Activated naive CD4-positive, alpha-beta T cell treated with anti-CD3 and anti-CD28 coated beads for 36 hours (primary cell): ENCODE data around the gene ADCY1. TPM values are rescaled to one million over a fixed set of nuclear protein-coding genes. Genes with fewer than 3 reads are reported as not detected.

Experiments
- CTCF ChIA-PET: fragments of 350-600 bp; sonication (Branson Sonifier 250); formaldehyde crosslinking; loops from one replicate; lab custom pipeline; 2021; ENCODE audit warnings: antibody characterized with exemption; lab: Charles Lee
- DNase-seq: peaks from one replicate; pipeline ENCODE4 v3.0.0-alpha.2; 2020
- H3K27ac Mint-ChIP-seq: one replicate; pipeline ENCODE4 v1.8.0; 2021; ENCODE audit warnings: mild to moderate bottlenecking, mixed read lengths
- H3K27me3 Mint-ChIP-seq: one replicate; pipeline ENCODE4 v1.8.0; 2021; ENCODE audit warnings: low read depth, mixed read lengths
- H3K36me3 Mint-ChIP-seq: one replicate; pipeline ENCODE4 v1.8.0; 2021; ENCODE audit warnings: low read depth, mixed read lengths
- H3K4me1 Mint-ChIP-seq: one replicate; pipeline ENCODE4 v1.8.0; 2021; ENCODE audit warnings: low read depth, mixed read lengths
- H3K4me3 Mint-ChIP-seq: one replicate; pipeline ENCODE4 v1.8.0; 2021; ENCODE audit warnings: mild to moderate bottlenecking, moderate library complexity, mixed read lengths
- H3K9me3 Mint-ChIP-seq: one replicate; pipeline ENCODE4 v1.8.0; 2021; ENCODE audit warnings: mixed read lengths
- intact Hi-C: fragments of 100-400 bp; cut with micrococcal nuclease; formaldehyde crosslinking; loops from one replicate; pipeline ENCODE4 v1.15.1; 2023
- total RNA-seq, 2 experiments: library from RNA; stranded (reverse); gene quantifications; one replicate each; pipeline ENCODE4 v1.2.3, GENCODE V29; 2021

Gene ADCY1
- total RNA-seq, 2 experiments from 2014 or later, result 0.29 to 0.30 TPM

DNA sequence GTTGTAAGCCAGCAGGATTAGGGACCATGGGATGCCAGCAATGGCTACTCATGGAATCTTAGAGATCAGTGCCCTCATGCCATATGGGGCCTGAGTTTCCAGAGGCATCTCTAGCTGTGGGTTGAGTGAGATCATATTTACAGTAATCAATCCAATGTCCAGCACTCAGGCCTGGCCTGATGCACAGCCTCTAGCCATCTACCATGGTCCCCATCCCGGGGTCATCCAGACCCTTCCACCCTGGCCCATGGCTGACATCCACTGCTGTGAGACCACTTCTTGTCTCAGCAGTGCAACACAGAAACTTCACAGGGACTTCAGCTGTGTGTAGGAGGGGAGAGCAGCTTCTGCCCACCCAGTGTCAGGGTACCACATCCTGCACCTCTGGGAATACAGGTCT is 6.5 kb upstream of the ADCY1 start:
- Mint-ChIP-seq H3K27ac (no peak overlapping the region), H3K4me3 (no peak overlapping the region), H3K36me3 (no peaks in the 10 kb centered on the region), H3K27me3 (peaks cover 24% of the 10 kb centered on the region), H3K4me1 (no peaks in the 10 kb centered on the region), H3K9me3 (no peaks in the 10 kb centered on the region)
- CTCF ChIA-PET, result no interaction called here
- intact Hi-C loops, result no loop called here
- no peak for DNase-seq

GRCh38 chr7:45568536-45569289 is 5.5 kb upstream of the ADCY1 start:
- no peaks in the 10 kb centered on the region for H3K4me1 Mint-ChIP-seq
- CTCF ChIA-PET, result no interaction called here

DNA sequence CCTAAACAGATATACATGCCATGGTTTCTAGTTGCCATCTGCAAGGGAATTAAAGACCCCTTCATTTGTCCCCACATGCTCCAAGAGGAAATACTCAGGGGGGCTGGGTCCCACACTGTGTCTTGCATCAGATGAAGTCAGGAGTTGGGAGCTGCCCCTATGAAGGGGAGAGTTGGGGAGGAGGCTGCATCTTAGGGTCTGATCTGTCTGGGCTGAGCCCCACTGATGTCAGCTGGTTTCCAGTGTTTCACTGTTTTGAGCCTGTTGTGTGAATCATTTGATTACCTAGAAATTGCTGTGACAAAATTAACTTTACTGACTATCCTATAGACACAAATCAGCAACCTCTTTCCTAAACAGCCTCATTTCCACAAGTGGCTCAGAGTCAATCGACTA is 4.9 kb upstream of the ADCY1 start:
- no peak for DNase-seq
- CTCF ChIA-PET, result no interaction called here
- Mint-ChIP-seq H3K9me3 (no peaks in the 10 kb centered on the region), H3K27me3 (peaks cover 34% of the 10 kb centered on the region), H3K36me3 (no peaks in the 10 kb centered on the region), H3K4me3 (no peak overlapping the region), H3K4me1 (no peaks in the 10 kb centered on the region), H3K27ac (no peak overlapping the region)
- intact Hi-C loops, result no loop called here

More at GRCh38 chr7:45568536-45569289, 5.5 kb upstream of the ADCY1 start:
- Mint-ChIP-seq H3K4me3 (no peak overlapping the region), H3K27me3 (peaks cover 34% of the 10 kb centered on the region), H3K9me3 (no peaks in the 10 kb centered on the region), H3K36me3 (no peaks in the 10 kb centered on the region), H3K27ac (no peak overlapping the region)
- intact Hi-C loops, result no loop called here
- DNase-seq, result no peak

GRCh38 chr7:45570797-45571196 is 3.4 kb upstream of the ADCY1 start:
- Mint-ChIP-seq H3K27ac (no peak overlapping the region), H3K4me1 (no peaks in the 10 kb centered on the region), H3K27me3 (peaks cover 37% of the 10 kb centered on the region), H3K9me3 (no peaks in the 10 kb centered on the region), H3K4me3 (no peak overlapping the region), H3K36me3 (no peaks in the 10 kb centered on the region)
- CTCF ChIA-PET, result no interaction called here
- intact Hi-C loops, result no loop called here
- DNase-seq, result no peak

DNA sequence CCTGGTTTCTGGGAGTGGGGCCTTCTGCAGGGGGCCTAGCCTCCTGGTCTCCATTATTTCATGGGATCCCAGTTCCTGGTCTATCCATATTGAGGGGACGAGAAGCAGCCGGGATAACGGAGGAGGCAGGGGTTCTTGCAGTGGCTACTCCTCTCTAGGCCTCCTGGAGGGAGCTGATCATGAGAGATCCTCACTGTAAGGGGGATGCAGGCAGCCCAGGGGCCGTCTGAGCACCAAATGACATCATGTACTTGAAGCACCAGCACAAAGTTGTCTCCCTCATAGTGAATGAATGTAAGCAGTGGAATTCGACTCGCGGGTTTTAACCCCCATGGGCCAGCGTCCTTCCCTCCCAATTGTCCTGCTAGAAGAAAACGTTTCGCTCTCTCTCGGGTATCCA is 964 bp upstream of the ADCY1 start:
- CTCF ChIA-PET, result no interaction called here
- H3K27ac Mint-ChIP-seq, result no peak overlapping the region
- H3K4me3 Mint-ChIP-seq, result peak overlapping the region; percentile 19
- intact Hi-C loops, result no loop called here
- H3K9me3 Mint-ChIP-seq, result no peaks in the 10 kb centered on the region
- no peaks in the 10 kb centered on the region for H3K36me3 Mint-ChIP-seq
- H3K4me1 Mint-ChIP-seq, result no peaks in the 10 kb centered on the region
- peaks cover 45% of the 10 kb centered on the region for H3K27me3 Mint-ChIP-seq
- DNase-seq, result no peak

- Mint-ChIP-seq H3K9me3 (no peaks in the 10 kb centered on the region), H3K36me3 (no peaks in the 10 kb centered on the region), H3K27ac (no peak overlapping the region), H3K4me1 (no peaks in the 10 kb centered on the region), H3K4me3 (no peak overlapping the region), H3K27me3 (peaks cover 42% of the 10 kb centered on the region)
- DNase-seq, result no peak
- intact Hi-C loops, result no loop called here
- CTCF ChIA-PET, result no interaction called here
Observed at GRCh38 chr7:45574416-45574668, 174 bp downstream of the ADCY1 start.

- Mint-ChIP-seq H3K27ac (no peak overlapping the region), H3K9me3 (no peaks in the 10 kb centered on the region), H3K4me3 (no peak overlapping the region), H3K4me1 (no peaks in the 10 kb centered on the region), H3K27me3 (peaks cover 42% of the 10 kb centered on the region), H3K36me3 (no peaks in the 10 kb centered on the region)
- DNase-seq, result no peak
- CTCF ChIA-PET, result interaction anchor here (0.7 kb wide), 1 partner anchor 1465 kb away, joined by 3 read pairs; no protein-coding TSS in a partner anchor
- intact Hi-C loops, result no loop called here
Observed at GRCh38 chr7:45574669-45575500, 717 bp downstream of the ADCY1 start.

DNA sequence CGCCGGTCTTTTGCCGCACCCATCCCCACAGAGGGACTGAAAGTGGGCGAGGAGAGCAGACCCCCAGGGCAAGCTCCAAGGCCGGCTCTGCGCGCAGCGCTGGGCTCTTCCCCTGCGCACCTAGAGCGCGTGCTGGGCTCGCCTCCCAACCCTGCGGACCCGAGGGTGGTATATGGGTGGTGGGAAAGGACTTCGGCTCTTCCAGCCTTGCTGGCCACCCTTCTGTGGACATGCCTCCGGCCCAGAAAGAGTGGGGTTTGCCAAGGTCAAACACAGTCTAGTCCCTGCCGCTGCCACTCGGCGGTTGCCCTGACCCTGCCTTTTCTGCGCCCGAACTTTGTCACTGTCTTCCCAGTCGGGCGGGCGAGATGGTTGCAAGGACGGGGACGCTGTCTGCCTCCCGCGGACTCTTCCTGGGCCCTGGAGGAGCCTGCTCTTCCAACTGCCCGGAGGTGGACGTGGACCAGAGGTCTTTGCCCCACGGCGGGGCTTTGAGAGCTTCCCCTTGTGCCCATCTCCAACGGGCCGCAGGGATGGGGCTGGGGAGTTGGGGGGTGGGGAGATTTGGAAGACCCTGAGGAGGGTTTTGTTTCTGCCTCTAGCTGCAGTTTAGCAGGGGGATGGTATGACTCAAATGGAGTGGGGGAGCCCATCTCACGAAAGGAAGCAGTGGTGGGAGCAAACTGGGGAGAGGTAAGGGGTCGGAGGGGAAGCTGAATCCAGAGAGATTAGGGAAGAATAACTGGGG is 1.5 kb downstream of the ADCY1 start:
- Mint-ChIP-seq H3K36me3 (no peaks in the 10 kb centered on the region), H3K4me1 (no peaks in the 10 kb centered on the region), H3K9me3 (no peaks in the 10 kb centered on the region), H3K4me3 (no peak overlapping the region), H3K27ac (no peak overlapping the region), H3K27me3 (peaks cover 42% of the 10 kb centered on the region)
- no peak for DNase-seq
- CTCF ChIA-PET, result interaction anchor here (0.7 kb wide), 1 partner anchor 1464 kb away, joined by 3 read pairs; no protein-coding TSS in a partner anchor
- intact Hi-C loops, result no loop called here

DNA sequence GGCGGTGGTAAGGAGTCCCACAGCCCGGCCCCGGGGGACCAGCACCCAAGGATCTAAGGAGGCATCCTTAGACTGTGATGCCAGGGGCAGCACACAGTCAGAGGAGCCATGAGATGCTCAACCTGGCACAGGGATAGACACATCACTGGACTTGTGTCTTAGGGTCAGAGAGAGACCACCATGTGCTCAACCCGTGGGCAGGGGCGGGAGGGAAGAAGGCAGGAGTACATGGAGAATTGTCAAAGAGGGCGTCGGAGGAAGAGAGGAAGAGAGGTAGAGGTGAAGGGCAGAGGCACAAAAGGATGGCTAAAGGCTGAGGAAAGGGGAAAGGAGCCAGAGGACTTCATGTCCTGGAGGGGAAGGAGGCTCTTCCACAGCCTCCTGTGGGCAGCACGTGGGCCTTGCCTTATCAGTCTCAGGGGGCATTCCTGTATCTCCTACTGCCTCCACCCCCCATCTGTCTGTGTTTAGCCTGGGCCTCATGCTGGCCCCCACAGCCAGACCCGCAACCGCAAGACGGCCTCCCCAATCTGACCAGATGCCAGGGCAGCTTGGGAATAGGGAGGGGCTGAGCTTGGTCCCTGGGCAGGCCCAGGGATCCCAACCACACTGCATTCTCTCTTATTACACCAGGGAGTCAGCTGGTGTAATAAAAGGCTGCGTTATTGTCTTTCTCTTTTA is 2.2 kb downstream of the ADCY1 start:
- DNase-seq, result no peak
- no peaks in the 10 kb centered on the region for H3K9me3 Mint-ChIP-seq
- H3K4me1 Mint-ChIP-seq, result no peaks in the 10 kb centered on the region
- intact Hi-C loops, result no loop called here
- no peak overlapping the region for H3K27ac Mint-ChIP-seq
- CTCF ChIA-PET, result no interaction called here
- no peak overlapping the region for H3K4me3 Mint-ChIP-seq
- H3K27me3 Mint-ChIP-seq, result peaks cover 41% of the 10 kb centered on the region
- H3K36me3 Mint-ChIP-seq, result no peaks in the 10 kb centered on the region

- H3K4me3 Mint-ChIP-seq, result no peak overlapping the region
Observed at GRCh38 chr7:45578022-45578421, 3.9 kb downstream of the ADCY1 start.

GRCh38 chr7:45578467-45578866 is 4.3 kb downstream of the ADCY1 start:
- H3K4me1 Mint-ChIP-seq, result no peaks in the 10 kb centered on the region
- CTCF ChIA-PET, result no interaction called here
- no peaks in the 10 kb centered on the region for H3K36me3 Mint-ChIP-seq
- H3K27me3 Mint-ChIP-seq, result peaks cover 21% of the 10 kb centered on the region
- no peak overlapping the region for H3K27ac Mint-ChIP-seq
- H3K4me3 Mint-ChIP-seq, result no peak overlapping the region
- no peak for DNase-seq
- H3K9me3 Mint-ChIP-seq, result no peaks in the 10 kb centered on the region
- intact Hi-C loops, result no loop called here

More at GRCh38 chr7:45578022-45578421, 3.9 kb downstream of the ADCY1 start:
- intact Hi-C loops, result no loop called here
- CTCF ChIA-PET, result no interaction called here
- Mint-ChIP-seq H3K27me3 (peaks cover 25% of the 10 kb centered on the region), H3K27ac (no peak overlapping the region), H3K36me3 (no peaks in the 10 kb centered on the region), H3K4me1 (no peaks in the 10 kb centered on the region), H3K9me3 (no peaks in the 10 kb centered on the region)
- no peak for DNase-seq

- Mint-ChIP-seq H3K4me3 (no peak overlapping the region), H3K36me3 (no peaks in the 10 kb centered on the region), H3K27ac (no peak overlapping the region), H3K9me3 (no peaks in the 10 kb centered on the region), H3K27me3 (peaks cover 15% of the 10 kb centered on the region), H3K4me1 (no peaks in the 10 kb centered on the region)
- CTCF ChIA-PET, result no interaction called here
- intact Hi-C loops, result no loop called here
- no peak for DNase-seq
Observed at GRCh38 chr7:45579391-45579801, 5.2 kb downstream of the ADCY1 start.
